NCI-H345 treated with DMSO at 0.1 percent for 48 hours (cell line): ENCODE data around the gene HSFX3.
"Not testable (repeated sequence)": the region's sequence is repeated elsewhere in the genome, so short reads cannot be mapped to it uniquely, and the experiment has no call there.

ENCODE experiments used
- DNase-seq: peaks from one replicate; lab custom pipeline; 2025; ENCODE audit not compliant: unreplicated experiment; lab: John Stamatoyannopoulos, UW

HSFX3 gene

GRCh38 chrX:149518236-149518635 is 31.5 kb downstream of the HSFX3 start:
- no peak for DNase-seq

- DNase-seq = no peak
Observed at GRCh38 chrX:149517308-149517707, 32.4 kb downstream of the HSFX3 start.

GRCh38 chrX:149516604-149517003 is 33.1 kb downstream of the HSFX3 start:
- no peak for DNase-seq

GRCh38 chrX:149515954-149516602 is 33.6 kb downstream of the HSFX3 start:
- no peak for DNase-seq

- DNase-seq = no peak
Observed at GRCh38 chrX:149513825-149514428, 35.8 kb downstream of the HSFX3 start.

- no peak for DNase-seq
Observed at GRCh38 chrX:149512225-149512885, 37.4 kb downstream of the HSFX3 start.

GRCh38 chrX:149511081-149511480 is 38.6 kb downstream of the HSFX3 start:
- no peak for DNase-seq

- DNase-seq = no peak
Observed at GRCh38 chrX:149510386-149510785, 39.3 kb downstream of the HSFX3 start.

- DNase-seq = no peak
Observed at GRCh38 chrX:149508467-149508866, 41.3 kb downstream of the HSFX3 start.

GRCh38 chrX:149506349-149506748 is 43.4 kb downstream of the HSFX3 start:
- no peak for DNase-seq

GRCh38 chrX:149505671-149506070 is 44.1 kb downstream of the HSFX3 start:
- DNase-seq = no peak

GRCh38 chrX:149504915-149505651 is 44.6 kb downstream of the HSFX3 start, which contains the start of gene IDS:
Gene IDS, minus strand, starts transcription at chrX:149505306. Its CDS starts 169 bp downstream, at chrX:149505137.
- peak; percentile 36 for DNase-seq

GRCh38 chrX:149504226-149504914 is 45.4 kb downstream of the HSFX3 start:
- DNase-seq = no peak

GRCh38 chrX:149503446-149503845 is 46.3 kb downstream of the HSFX3 start:
- not testable (repeated sequence) for DNase-seq

- not testable (repeated sequence) for DNase-seq
Observed at GRCh38 chrX:149502923-149503322, 46.8 kb downstream of the HSFX3 start.

- DNase-seq = no peak
Observed at GRCh38 chrX:149499766-149500165, 50.0 kb downstream of the HSFX3 start.

GRCh38 chrX:149498767-149499166 is 51.0 kb downstream of the HSFX3 start:
- no peak for DNase-seq
